H1 (cell line): ENCODE data around the gene STPG1. TPM values are rescaled to one million over a fixed set of nuclear protein-coding genes. Genes with fewer than 3 reads are reported as not detected.

Experiments used
- CTCF ChIA-PET: fragments of 300-600 bp; sonication (Branson Sonifier 250); formaldehyde crosslinking; loops from one replicate; lab custom pipeline; 2021; ENCODE audit not compliant: partially characterized antibody; lab: Charles Lee
- POLR2A ChIA-PET: fragments of 300-600 bp; sonication (Branson Sonifier 250); formaldehyde crosslinking; loops from one replicate; lab custom pipeline; 2021; ENCODE audit warnings: inconsistent platforms; ENCODE audit not compliant: partially characterized antibody; lab: Charles Lee
- DNase-seq, 2 experiments: peaks; one replicate each; pipeline versions ENCODE4 v3.0.0 to v3.0.0-alpha.2; 2010 to 2022; ENCODE audit warnings: low spot score in 2 of 2, low read depth in 1 of 2, mixed read lengths in 1 of 2
- FAIRE-seq: peaks from 2 replicates; lab custom pipeline; 2011; peaks lifted over from hg19 to GRCh38; lab: Jason Lieb, UNC
- H2AFZ ChIP-seq: 2 replicates; pipeline ENCODE4 v1.8.1; 2012; ENCODE audit warnings: low read length, inconsistent platforms
- H2AK5ac ChIP-seq: 2 replicates; pipeline ENCODE4 v1.6.1; 2013; ENCODE audit warnings: low read depth, low read length
- H2BK120ac ChIP-seq: replicated peaks from 2 replicates; pipeline ENCODE3; 2013; ENCODE audit warnings: low read depth, low read length, inconsistent platforms
- H2BK12ac ChIP-seq: 2 replicates; pipeline ENCODE4 v1.6.1; 2013; ENCODE audit warnings: low read depth, low read length
- H2BK15ac ChIP-seq: 2 replicates; pipeline ENCODE4 v1.6.1; 2013; ENCODE audit warnings: low read length
- H2BK20ac ChIP-seq: 2 replicates; pipeline ENCODE4 v1.6.1; 2013; ENCODE audit warnings: low read length
- H2BK5ac ChIP-seq: 2 replicates; pipeline ENCODE4 v1.6.1; 2013; ENCODE audit warnings: low read depth, low read length
- H3K14ac ChIP-seq: 2 replicates; pipeline ENCODE4 v1.6.1; 2013; ENCODE audit warnings: inconsistent platforms; ENCODE audit not compliant: insufficient read length
- H3K18ac ChIP-seq: 2 replicates; pipeline ENCODE4 v1.6.1; 2013; ENCODE audit warnings: low read length; ENCODE audit errors: extremely low read depth
- H3K23ac ChIP-seq: 2 replicates; pipeline ENCODE4 v1.6.1; 2013; ENCODE audit warnings: inconsistent platforms; ENCODE audit not compliant: insufficient read length
- H3K23me2 ChIP-seq: 2 replicates; pipeline ENCODE4 v1.6.1; 2013; ENCODE audit warnings: low read depth, low read length
- H3K27ac ChIP-seq: 2 replicates; pipeline ENCODE4 v1.6.1; 2011; ENCODE audit warnings: low read depth, low read length, inconsistent platforms
- H3K27me3 ChIP-seq, 4 experiments: replicated peaks in 1 of 4; 1 replicate in 1 of 4; 2 replicates in 3 of 4; pipeline versions ENCODE4 v1.6.1 to v1.8.1; 2011 to 2013; ENCODE audit warnings: low read length in 3 of 4, mild to moderate bottlenecking in 3 of 4, inconsistent platforms in 2 of 4, mixed read lengths in 2 of 4, moderate library complexity in 1 of 4; ENCODE audit not compliant: control insufficient read depth in 3 of 4, insufficient read depth in 3 of 4; ENCODE audit errors: extremely low read depth in 1 of 4
- H3K36me3 ChIP-seq, 4 experiments: 2 replicates each; pipeline versions ENCODE4 v1.6.1 to v1.8.1; 2011 to 2013; ENCODE audit warnings: mild to moderate bottlenecking in 4 of 4, low read length in 3 of 4, moderate library complexity in 2 of 4, control low read depth in 1 of 4, inconsistent platforms in 1 of 4; ENCODE audit not compliant: insufficient read depth in 4 of 4, control insufficient read depth in 2 of 4
- H3K4ac ChIP-seq: replicated peaks from 2 replicates; pipeline ENCODE3; 2013; ENCODE audit warnings: low read length, low read depth, mixed read lengths, inconsistent platforms; ENCODE audit not compliant: insufficient read length
- H3K4me1 ChIP-seq, 4 experiments: replicated peaks in 1 of 4; 1 replicate in 1 of 4; 2 replicates in 3 of 4; pipeline versions ENCODE4 v1.6.1 to v1.8.1; 2011 to 2013; ENCODE audit warnings: low read length in 3 of 4, inconsistent platforms in 2 of 4, mixed read lengths in 1 of 4; ENCODE audit not compliant: insufficient read depth in 4 of 4, control insufficient read depth in 3 of 4
- H3K4me2 ChIP-seq, 2 experiments: 2 replicates each; pipeline versions ENCODE4 v1.6.1 to v1.8.1; 2011 to 2013; ENCODE audit warnings: low read depth in 2 of 2, low read length in 2 of 2, control low read depth in 1 of 2, inconsistent platforms in 1 of 2, mild to moderate bottlenecking in 1 of 2; ENCODE audit not compliant: insufficient read depth in 1 of 2
- H3K4me3 ChIP-seq, 4 experiments: fragments of 200-600, 300-600 bp in 1 of 4; sonication (generic), shearing (Covaris generic), sonication (Bioruptor Twin) in 1 of 4; 2 replicates each; pipeline versions ENCODE4 v1.5.1 to v1.8.1; 2011 to 2016; ENCODE audit warnings: low read length in 4 of 4, low read depth in 3 of 4, control low read depth in 2 of 4, inconsistent platforms in 2 of 4, mild to moderate bottlenecking in 2 of 4, mixed read lengths in 1 of 4, moderate library complexity in 1 of 4; ENCODE audit not compliant: insufficient read depth in 2 of 4; ENCODE audit errors: extremely low read depth in 1 of 4
- H3K56ac ChIP-seq: replicated peaks from 2 replicates; pipeline ENCODE3; 2013; ENCODE audit warnings: low read depth, mild to moderate bottlenecking, mixed read lengths, low read length, inconsistent platforms; ENCODE audit not compliant: insufficient read length
- H3K79me1 ChIP-seq: 2 replicates; pipeline ENCODE4 v1.6.1; 2013; ENCODE audit warnings: low read depth, low read length, control low read depth
- H3K79me2 ChIP-seq, 2 experiments: 2 replicates each; pipeline versions ENCODE4 v1.6.1 to v1.8.1; 2012 to 2013; ENCODE audit warnings: low read length in 2 of 2, mild to moderate bottlenecking in 2 of 2, inconsistent platforms in 1 of 2; ENCODE audit not compliant: insufficient read depth in 2 of 2, control insufficient read depth in 1 of 2
- H3K9ac ChIP-seq, 4 experiments: replicated peaks in 1 of 4; 1 replicate in 1 of 4; 2 replicates in 3 of 4; pipeline versions ENCODE4 v1.6.1 to v1.8.1; 2011 to 2013; ENCODE audit warnings: low read depth in 3 of 4, low read length in 3 of 4, control low read depth in 2 of 4, mild to moderate bottlenecking in 2 of 4, moderate library complexity in 2 of 4, inconsistent platforms in 1 of 4; ENCODE audit errors: extremely low read depth in 1 of 4
- H3K9me3 ChIP-seq, 2 experiments: 2 replicates each; pipeline versions ENCODE4 v1.6.1 to v1.8.1; 2012 to 2013; ENCODE audit warnings: mild to moderate bottlenecking in 2 of 2, moderate library complexity in 2 of 2, control low read depth in 1 of 2, inconsistent platforms in 1 of 2, low read depth in 1 of 2, low read length in 1 of 2, mixed read lengths in 1 of 2; ENCODE audit not compliant: insufficient read depth in 2 of 2
- H4K20me1 ChIP-seq, 2 experiments: replicated peaks in 1 of 2; 2 replicates each; pipeline versions ENCODE3 to v1.8.1; 2011 to 2013; ENCODE audit warnings: inconsistent platforms in 2 of 2, low read length in 2 of 2, mild to moderate bottlenecking in 1 of 2; ENCODE audit not compliant: insufficient read depth in 2 of 2, control insufficient read depth in 1 of 2
- H4K5ac ChIP-seq: 2 replicates; pipeline ENCODE4 v1.6.1; 2013; ENCODE audit warnings: low read length, low read depth, mixed read lengths, inconsistent platforms; ENCODE audit not compliant: insufficient read length
- H4K8ac ChIP-seq: 2 replicates; pipeline ENCODE4 v1.8.0; 2013; ENCODE audit warnings: mild to moderate bottlenecking, moderate library complexity, low read length, inconsistent platforms; ENCODE audit not compliant: insufficient read depth; ENCODE audit errors: extremely low read depth
- H4K91ac ChIP-seq: replicated peaks from 2 replicates; pipeline ENCODE3; 2013; ENCODE audit warnings: low read length, mixed read lengths, inconsistent platforms; ENCODE audit not compliant: insufficient read length
- FOSL1 ChIP-seq: IDR thresholded peaks from 2 replicates; pipeline ENCODE4 v1.6.1; 2011; ENCODE audit warnings: mild to moderate bottlenecking, low read depth, low read length, moderate library complexity; ENCODE audit not compliant: insufficient read depth
- ZNF274 ChIP-seq: IDR thresholded peaks from 2 replicates; pipeline ENCODE4 v1.7.0; 2012; ENCODE audit warnings: low read length, borderline replicate concordance; ENCODE audit errors: extremely low read depth
- WGBS, 2 experiments: shearing (Covaris generic) in 1 of 2; methylation state at CpG; one replicate each; pipeline versions ENCODE4 v1.1.6 to v1.1.7; 2013 to 2015; ENCODE audit warnings: low lambda C conversion rate in 2 of 2, mixed read lengths in 2 of 2, inconsistent platforms in 1 of 2, low coverage in 1 of 2, missing lambda C conversion rate in 1 of 2; ENCODE audit not compliant: insufficient replicate concordance in 2 of 2, insufficient coverage in 1 of 2, insufficient read length in 1 of 2; ENCODE audit errors: extremely low coverage in 1 of 2, missing lambda C conversion rate in 1 of 2; 5-methylcytosine and 5-hydroxymethylcytosine counted together
- polyA plus RNA-seq, 7 experiments: library from polyadenylated mRNA; depleted of rRNA in 3 of 7; stranded (reverse) in 5 of 7; unstranded in 2 of 7; fragments of >200 nt in 5 of 7; fragments of 200-250 nt in 2 of 7; gene quantifications; 1 replicate in 5 of 7; 2 replicates in 1 of 7; 4 replicates in 1 of 7; pipeline versions ENCODE4 v1.2.1 to v1.2.3, GENCODE V29; 2011 to 2013; ENCODE audit warnings: missing spikeins in 2 of 7, mixed read lengths in 2 of 7
- total RNA-seq: library from RNA; stranded (reverse); fragmentation: NEBNext Ultra II Directional; extraction: Animal tissue kit (Norgen Biotek cat#: 25700); gene quantifications from 2 replicates; pipeline ENCODE4 v1.2.1, GENCODE V29; 2021

The STPG1 gene
- total and polyA plus RNA-seq, 2 of the 8 experiments (the other 6 are each of a cell fraction or from before 2014, with no cell fraction given): 10.3 to 11.2 TPM

GRCh38 chr1:24392604-24392946, 21.0 kb downstream of the STPG1 start:
- Histone ChIP-seq H2BK5ac (no peak overlapping the region), H2BK15ac (no peak overlapping the region), H3K79me1 (no peaks in the 10 kb centered on the region), H3K9me3 (no peaks in the 10 kb centered on the region), H3K27me3 (no peaks in the 10 kb centered on the region), H3K79me2 (no peaks in the 10 kb centered on the region), H2BK12ac (no peak overlapping the region), H3K36me3 (no peaks in the 10 kb centered on the region), H2AFZ (no peak overlapping the region), H4K20me1 (no peaks in the 10 kb centered on the region), H2BK20ac (no peak overlapping the region), H3K14ac (no peak overlapping the region), H3K18ac (no peak overlapping the region), H3K23me2 (no peaks in the 10 kb centered on the region), H3K4me2 (no peak overlapping the region), H3K56ac (no peak overlapping the region), H3K4me1 (peaks cover 0 to 2% (median 0%) of the 10 kb centered on the region in 4 experiments; a peak in 4 of 7 replicates), H4K5ac (no peak overlapping the region), H3K9ac (no peak overlapping the region; a peak in 1 of 7 replicates), H2AK5ac (no peak overlapping the region), H2BK120ac (no peak overlapping the region), H3K27ac (no peak overlapping the region), H4K91ac (no peak overlapping the region), H3K4ac (no peak overlapping the region), H3K4me3 (no peak overlapping the region), H3K23ac (no peak overlapping the region), H4K8ac (no peak overlapping the region)
- CTCF ChIA-PET: interaction anchor here (0.6 to 8.4 kb wide), 58 partner anchors 9 to 331 kb away, joined by 3 to 465 read pairs (median 6); partner anchors contain the start of genes IFNLR1, NIPAL3 and STPG1
- FAIRE-seq: no peak
- TF ChIP-seq FOSL1 (no peak), ZNF274 (no peak)
- DNase-seq: no peak
- POLR2A ChIA-PET: interaction anchor here (0.9 to 2.2 kb wide), 4 partner anchors 109 to 242 kb away, joined by 3 to 6 read pairs (median 5); no protein-coding TSS in a partner anchor
- 75% methylated on average over 4 of the region's 4 CpGs; no CpG with 5 or more reads in 1 of the 2 experiments for WGBS, 2 experiments
